Parathyroid adenoma (tissue), 2 donors: ENCODE data around the gene DEFB113.
"Not testable (repeated sequence)": the region's sequence is repeated elsewhere in the genome, so short reads cannot be mapped to it uniquely, and the experiment has no call there.

ENCODE experiments used
- H2AFZ ChIP-seq: fragments of 300-600 bp; sonication (generic); one replicate; pipeline ENCODE4 v1.7.0; 2017; ENCODE audit warnings: antibody characterized with exemption, mild to moderate bottlenecking
- H3K27ac ChIP-seq: fragments of 300-600 bp; sonication (generic); one replicate; pipeline ENCODE4 v1.7.0; 2017
- H3K27me3 ChIP-seq: fragments of 300-600 bp; sonication (generic); one replicate; pipeline ENCODE4 v1.7.0; 2017; ENCODE audit warnings: low read length; ENCODE audit not compliant: control insufficient read depth, insufficient read depth
- H3K36me3 ChIP-seq: fragments of 300-600 bp; sonication (generic); one replicate; pipeline ENCODE4 v1.7.0; 2017; ENCODE audit warnings: low read length; ENCODE audit not compliant: control insufficient read depth, insufficient read depth
- H3K4me1 ChIP-seq: fragments of 300-600 bp; sonication (generic); one replicate; pipeline ENCODE4 v1.7.0; 2017; ENCODE audit warnings: control low read depth
- H3K4me2 ChIP-seq: fragments of 300-600 bp; sonication (generic); one replicate; pipeline ENCODE4 v1.7.0; 2017; ENCODE audit warnings: low read length
- H3K4me3 ChIP-seq: fragments of 300-600 bp; sonication (generic); one replicate; pipeline ENCODE4 v1.7.0; 2017; ENCODE audit warnings: low read depth, low read length
- H3K79me2 ChIP-seq: fragments of 300-600 bp; sonication (generic); one replicate; pipeline ENCODE4 v1.7.0; 2017; ENCODE audit warnings: control low read depth
- H3K9ac ChIP-seq: fragments of 300-600 bp; sonication (generic); one replicate; pipeline ENCODE4 v1.7.0; 2017; ENCODE audit warnings: mild to moderate bottlenecking
- H3K9me3 ChIP-seq: fragments of 300-600 bp; sonication (generic); one replicate; pipeline ENCODE4 v1.7.0; 2017; ENCODE audit warnings: low read length; ENCODE audit not compliant: control insufficient read depth
- TF ChIP-seq, protein P1 (sequence below): fragments of 300-600 bp; sonication (generic); IDR thresholded peaks from one replicate; pipeline ENCODE4 v1.7.0; 2017; ENCODE audit warnings: antibody characterized with exemption, mild to moderate bottlenecking
- donor health status: primary hyperparathyroidism.

DEFB113 gene

GRCh38 chr6:49955847-49956246, 13.6 kb downstream of the DEFB113 start:
- TF ChIP-seq, protein P1, sequence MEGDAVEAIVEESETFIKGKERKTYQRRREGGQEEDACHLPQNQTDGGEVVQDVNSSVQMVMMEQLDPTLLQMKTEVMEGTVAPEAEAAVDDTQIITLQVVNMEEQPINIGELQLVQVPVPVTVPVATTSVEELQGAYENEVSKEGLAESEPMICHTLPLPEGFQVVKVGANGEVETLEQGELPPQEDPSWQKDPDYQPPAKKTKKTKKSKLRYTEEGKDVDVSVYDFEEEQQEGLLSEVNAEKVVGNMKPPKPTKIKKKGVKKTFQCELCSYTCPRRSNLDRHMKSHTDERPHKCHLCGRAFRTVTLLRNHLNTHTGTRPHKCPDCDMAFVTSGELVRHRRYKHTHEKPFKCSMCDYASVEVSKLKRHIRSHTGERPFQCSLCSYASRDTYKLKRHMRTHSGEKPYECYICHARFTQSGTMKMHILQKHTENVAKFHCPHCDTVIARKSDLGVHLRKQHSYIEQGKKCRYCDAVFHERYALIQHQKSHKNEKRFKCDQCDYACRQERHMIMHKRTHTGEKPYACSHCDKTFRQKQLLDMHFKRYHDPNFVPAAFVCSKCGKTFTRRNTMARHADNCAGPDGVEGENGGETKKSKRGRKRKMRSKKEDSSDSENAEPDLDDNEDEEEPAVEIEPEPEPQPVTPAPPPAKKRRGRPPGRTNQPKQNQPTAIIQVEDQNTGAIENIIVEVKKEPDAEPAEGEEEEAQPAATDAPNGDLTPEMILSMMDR, result no peak
- Histone ChIP-seq H3K4me2 (no peak overlapping the region), H3K9me3 (no peaks in the 10 kb centered on the region), H3K27ac (no peak overlapping the region), H3K79me2 (no peaks in the 10 kb centered on the region), H3K9ac (no peak overlapping the region), H3K4me3 (no peak overlapping the region), H3K4me1 (no peaks in the 10 kb centered on the region), H2AFZ (no peak overlapping the region), H3K27me3 (no peaks in the 10 kb centered on the region), H3K36me3 (no peaks in the 10 kb centered on the region)

DNA sequence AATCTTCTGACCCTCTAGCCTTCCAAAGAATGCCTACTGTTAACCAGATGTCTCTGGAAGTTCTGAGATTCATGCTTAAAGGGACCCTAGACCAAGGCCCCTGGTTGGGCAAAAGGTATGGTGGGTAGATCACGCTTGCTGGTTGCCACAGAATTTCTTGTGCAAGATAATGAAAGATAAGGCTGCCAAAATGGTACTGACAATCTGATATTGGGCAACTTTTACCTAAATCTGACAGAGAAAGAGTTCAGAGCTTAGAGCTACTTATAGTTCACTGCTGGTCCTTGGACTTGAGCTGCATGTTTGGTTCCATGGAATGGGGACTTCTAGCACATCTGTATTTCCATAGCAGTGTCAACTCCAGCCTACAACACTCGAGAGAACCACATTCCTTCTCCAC, 17.5 kb downstream of the DEFB113 start:
- H3K27me3 ChIP-seq, result no peaks in the 10 kb centered on the region

GRCh38 chr6:49950415-49950751, 19.0 kb downstream of the DEFB113 start:
- Histone ChIP-seq H3K4me2 (no peak overlapping the region), H3K4me1 (no peaks in the 10 kb centered on the region), H3K27me3 (no peaks in the 10 kb centered on the region), H3K27ac (no peak overlapping the region), H3K4me3 (no peak overlapping the region), H3K9ac (no peak overlapping the region), H3K9me3 (no peaks in the 10 kb centered on the region), H3K79me2 (no peaks in the 10 kb centered on the region), H3K36me3 (no peaks in the 10 kb centered on the region), H2AFZ (no peak overlapping the region)
- TF ChIP-seq, protein P1, result no peak

More for the DNA sequence above, 17.5 kb downstream of the DEFB113 start:
- H3K9ac ChIP-seq, result no peak overlapping the region
- no peaks in the 10 kb centered on the region for H3K4me1 ChIP-seq
- H2AFZ ChIP-seq, result no peak overlapping the region
- H3K79me2 ChIP-seq, result no peaks in the 10 kb centered on the region
- H3K36me3 ChIP-seq, result no peaks in the 10 kb centered on the region
- H3K4me2 ChIP-seq, result no peak overlapping the region
- H3K9me3 ChIP-seq, result no peaks in the 10 kb centered on the region
- no peak overlapping the region for H3K27ac ChIP-seq
- TF ChIP-seq, protein P1, result no peak
- no peak overlapping the region for H3K4me3 ChIP-seq

DNA sequence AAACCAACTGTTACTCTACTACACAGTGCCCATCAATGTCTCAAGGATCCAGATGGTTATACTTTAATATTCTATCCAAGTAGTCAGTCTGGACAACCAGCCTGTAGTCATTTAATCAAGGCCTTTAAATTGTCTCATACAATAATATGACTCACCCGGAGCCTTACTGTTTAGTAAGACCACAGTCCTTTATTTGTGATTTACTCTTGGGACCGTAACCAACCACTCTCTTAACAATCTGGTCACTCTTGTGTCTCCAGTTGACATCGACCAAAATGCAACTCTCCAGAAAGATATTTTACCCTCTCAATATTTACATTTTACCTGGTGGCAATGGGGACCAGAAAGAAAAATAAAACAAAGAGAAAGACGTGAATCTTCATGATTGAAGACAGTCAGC, 20.4 kb downstream of the DEFB113 start:
- Histone ChIP-seq H3K36me3 (no peaks in the 10 kb centered on the region), H3K9me3 (no peaks in the 10 kb centered on the region), H3K9ac (no peak overlapping the region), H3K4me1 (no peaks in the 10 kb centered on the region), H3K79me2 (no peaks in the 10 kb centered on the region), H2AFZ (no peak overlapping the region), H3K27ac (no peak overlapping the region), H3K27me3 (no peaks in the 10 kb centered on the region), H3K4me2 (no peak overlapping the region), H3K4me3 (no peak overlapping the region)
- TF ChIP-seq, protein P1, result no peak

DNA sequence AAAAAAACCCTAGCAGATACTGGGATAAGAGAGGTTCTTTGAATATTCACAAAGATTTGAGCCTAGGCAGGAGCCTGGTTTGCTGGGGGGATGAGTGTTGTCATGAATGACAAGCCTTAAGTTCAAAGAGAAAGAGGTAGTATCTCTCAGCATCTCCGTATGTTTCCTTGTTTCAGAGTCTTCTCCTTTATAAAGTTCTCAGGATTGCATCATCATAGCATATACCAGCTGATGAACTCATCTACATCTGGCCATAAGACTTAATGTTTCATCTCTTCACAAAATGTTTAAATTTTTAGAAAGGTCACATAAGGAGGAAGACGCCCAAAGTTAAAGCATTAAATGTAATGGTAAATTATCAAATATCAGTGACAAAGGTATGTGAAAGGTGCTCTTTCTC, 22.6 kb downstream of the DEFB113 start:
- no peaks in the 10 kb centered on the region for H3K79me2 ChIP-seq
- H3K27me3 ChIP-seq, result no peaks in the 10 kb centered on the region
- H3K4me2 ChIP-seq, result no peak overlapping the region
- no peaks in the 10 kb centered on the region for H3K4me1 ChIP-seq
- no peak overlapping the region for H3K4me3 ChIP-seq
- H3K9me3 ChIP-seq, result no peaks in the 10 kb centered on the region
- H3K9ac ChIP-seq, result no peak overlapping the region
- H2AFZ ChIP-seq, result no peak overlapping the region
- no peaks in the 10 kb centered on the region for H3K36me3 ChIP-seq
- TF ChIP-seq, protein P1, result no peak
- no peak overlapping the region for H3K27ac ChIP-seq

GRCh38 chr6:49944068-49944467, 25.4 kb downstream of the DEFB113 start:
- not testable (repeated sequence) for H3K4me1 ChIP-seq, H3K9ac ChIP-seq, H3K4me3 ChIP-seq, H3K79me2 ChIP-seq, H3K27me3 ChIP-seq, H3K9me3 ChIP-seq, H2AFZ ChIP-seq, H3K4me2 ChIP-seq, H3K27ac ChIP-seq, H3K36me3 ChIP-seq
